GM19452 (cell line): ENCODE measurements around the gene CEBPZOS.

ENCODE experiments used
- ATAC-seq: cut with Tn5 transposase; IDR thresholded peaks from one replicate; pipeline ENCODE4 v1.9.1; 2021; ENCODE audit not compliant: unreplicated experiment

Gene CEBPZOS

DNA sequence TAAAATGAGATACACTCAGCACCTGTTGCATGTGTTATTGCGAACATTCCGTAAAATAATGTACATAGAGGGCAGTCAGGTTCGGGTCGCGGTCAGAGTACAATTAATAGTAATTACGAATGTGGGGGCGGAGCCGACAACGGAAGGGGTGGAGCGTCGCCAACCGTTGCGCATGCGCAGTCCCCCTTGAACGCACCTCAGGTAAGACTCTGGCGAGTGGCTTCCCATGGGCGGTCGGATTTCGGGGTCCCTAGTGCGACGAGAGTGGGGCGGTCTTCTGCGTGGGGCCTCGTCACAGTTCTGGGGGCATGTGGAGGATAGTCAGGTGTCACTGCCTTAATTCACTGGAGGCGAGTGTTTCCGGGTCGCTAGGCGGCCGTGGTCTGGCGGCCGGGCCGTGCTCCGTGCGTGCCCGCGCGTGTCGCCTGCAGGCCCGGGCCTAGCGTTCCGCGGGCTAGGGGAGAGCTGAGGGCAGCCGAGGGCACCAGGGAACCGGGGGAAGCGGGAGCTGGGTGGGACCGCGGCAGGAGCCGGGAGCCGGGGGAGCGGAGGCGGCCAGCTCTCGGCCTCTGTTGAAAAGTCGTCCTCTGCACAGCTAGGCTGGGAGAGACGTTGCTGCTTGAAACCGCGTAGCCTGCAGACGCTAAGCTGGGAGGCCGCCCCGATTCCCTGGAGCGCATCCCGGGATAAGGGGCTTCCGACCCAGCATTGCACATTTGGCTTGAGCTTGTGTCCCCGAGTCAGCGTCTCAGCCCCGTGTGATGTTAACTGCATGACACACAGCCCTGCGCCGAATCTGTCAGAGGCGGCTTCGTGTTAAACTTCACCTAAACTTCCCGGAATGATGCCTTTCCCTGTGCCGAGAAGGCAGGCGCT lies at the start of gene CEBPZOS:
CEBPZOS (plus strand) TSS at position 177 of the 876 bp plus-strand sequence. CDS start 3,209 bp downstream, outside the sequence.
- peak; percentile 71 for ATAC-seq

DNA sequence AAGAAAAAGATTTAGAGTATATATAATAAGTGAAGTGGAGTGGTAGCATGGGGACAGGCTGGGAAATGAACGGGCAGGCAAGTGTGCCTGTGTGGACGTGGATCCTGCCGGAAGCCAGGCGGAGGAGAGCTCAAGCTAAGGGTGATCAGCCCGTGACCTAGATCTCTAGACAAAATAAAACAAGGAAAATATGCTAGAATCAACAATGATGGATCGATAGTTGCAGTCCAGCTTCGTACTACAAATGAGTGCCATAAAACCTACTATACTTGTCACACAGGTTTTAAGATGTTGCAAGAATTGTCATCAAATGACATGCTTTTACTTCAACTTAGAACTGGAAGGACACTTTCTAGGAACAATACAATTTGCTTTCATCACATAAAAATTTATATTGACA lies 48.0 kb upstream of the CEBPZOS start:
- no peak for ATAC-seq

DNA sequence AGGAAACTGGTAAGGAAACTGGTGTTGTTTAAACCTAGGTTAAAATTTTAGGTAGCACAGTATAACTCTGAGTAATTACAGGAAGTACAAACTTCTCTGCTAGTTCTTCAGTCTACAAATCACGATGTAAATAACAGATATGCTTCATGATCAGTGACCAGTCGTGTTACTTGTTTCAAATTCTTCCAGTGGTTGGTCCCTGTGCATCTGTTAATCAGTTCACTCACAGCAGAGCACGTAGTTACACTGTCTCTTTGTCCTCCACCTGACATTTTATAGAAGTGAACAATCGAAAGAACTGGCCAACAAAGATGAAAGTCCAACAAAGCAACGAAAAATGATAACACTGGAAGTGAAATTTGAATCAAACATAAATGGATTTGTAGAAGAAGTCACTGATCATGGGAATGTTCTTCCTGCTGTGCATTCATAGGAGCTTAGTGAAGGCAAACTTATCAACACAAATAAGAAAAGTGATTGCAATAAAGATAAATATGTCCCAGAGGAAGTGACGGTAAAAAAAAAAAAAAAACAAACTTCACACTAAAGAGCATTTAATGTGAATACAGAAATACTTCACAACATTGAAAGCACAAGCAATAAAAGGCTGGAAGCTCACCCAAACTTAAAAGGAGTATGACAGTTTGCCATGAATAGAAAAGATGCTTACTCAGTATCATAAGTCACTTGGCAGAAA lies 46.5 kb upstream of the CEBPZOS start:
- no peak for ATAC-seq

DNA sequence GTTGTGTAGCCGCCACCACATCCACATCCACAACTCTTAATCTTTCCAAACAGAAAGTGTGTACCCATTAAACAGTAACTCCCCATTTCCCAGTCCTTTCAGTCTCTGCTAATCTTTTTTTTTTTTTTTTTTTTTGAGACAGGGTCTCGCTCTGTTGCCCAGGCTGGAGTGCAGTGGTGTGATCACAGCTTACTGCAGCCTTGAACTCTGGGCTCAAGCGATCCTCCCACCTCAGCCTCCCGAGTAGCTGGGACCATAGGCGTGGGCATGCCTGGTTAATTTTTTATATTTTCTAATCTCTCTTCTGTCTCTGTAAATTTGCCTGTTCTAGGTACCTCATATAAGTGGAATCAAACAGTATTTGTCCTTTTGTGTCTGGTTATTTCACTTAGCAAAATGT lies 43.1 kb upstream of the CEBPZOS start:
- ATAC-seq, result no peak

DNA sequence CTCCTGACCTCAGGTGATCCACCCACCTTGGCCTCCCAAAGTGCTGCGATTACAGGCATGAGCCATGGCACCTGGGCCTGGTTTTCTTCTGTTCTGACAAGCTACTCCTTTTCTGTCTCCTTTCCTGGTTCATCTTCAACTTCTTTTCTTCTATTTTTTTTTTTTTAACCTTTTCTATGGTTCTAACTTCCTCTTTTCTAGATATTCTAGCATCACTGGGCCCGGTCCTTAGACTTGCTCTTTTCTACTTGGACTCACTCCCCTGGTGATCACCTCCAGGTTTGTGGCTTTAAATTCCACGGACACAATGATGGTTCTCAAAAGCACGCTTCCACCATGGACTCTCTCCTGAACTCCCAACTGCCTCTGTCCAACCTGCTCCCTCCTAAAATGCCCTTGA lies 41.5 kb upstream of the CEBPZOS start:
- ATAC-seq, result no peak

DNA sequence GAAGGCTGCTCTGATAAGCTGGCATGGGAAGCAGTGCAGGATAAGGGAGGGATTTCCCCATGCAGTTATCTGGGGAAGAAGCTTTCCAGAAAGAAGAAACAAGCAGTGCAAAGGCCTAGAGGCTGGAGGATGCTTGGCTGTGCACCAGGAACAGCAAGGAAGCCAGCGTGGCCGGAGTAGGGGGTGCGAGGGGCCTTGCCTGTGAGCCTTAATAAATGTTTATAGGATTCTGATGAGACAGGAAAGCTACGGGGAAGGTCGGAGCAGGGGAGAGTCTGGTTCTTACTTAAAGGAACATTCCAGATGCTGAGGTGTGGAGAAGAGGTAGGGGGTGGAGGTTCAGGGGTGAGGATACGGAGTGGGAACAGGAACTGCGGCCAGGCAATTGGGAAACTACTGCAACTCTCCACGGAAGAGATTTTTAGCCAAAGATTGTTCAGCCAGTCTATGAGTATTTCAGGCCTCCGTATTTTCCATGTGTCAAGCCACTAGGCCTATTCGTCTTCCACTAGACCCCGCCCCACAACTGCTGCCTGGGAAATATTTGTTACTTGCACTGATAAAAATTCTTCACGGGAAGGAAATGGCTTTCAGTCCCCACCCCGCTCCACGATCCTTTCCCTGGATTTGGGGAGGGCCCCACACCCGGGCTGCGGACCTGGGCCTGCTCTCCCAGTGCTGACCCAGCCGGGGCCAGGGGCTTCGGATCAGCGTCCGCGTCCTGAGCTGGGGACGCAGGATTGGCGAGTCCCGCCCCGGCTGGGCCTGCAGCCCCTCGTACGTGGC lies 40.0 kb upstream of the CEBPZOS start:
- peak; percentile 28 for ATAC-seq

DNA sequence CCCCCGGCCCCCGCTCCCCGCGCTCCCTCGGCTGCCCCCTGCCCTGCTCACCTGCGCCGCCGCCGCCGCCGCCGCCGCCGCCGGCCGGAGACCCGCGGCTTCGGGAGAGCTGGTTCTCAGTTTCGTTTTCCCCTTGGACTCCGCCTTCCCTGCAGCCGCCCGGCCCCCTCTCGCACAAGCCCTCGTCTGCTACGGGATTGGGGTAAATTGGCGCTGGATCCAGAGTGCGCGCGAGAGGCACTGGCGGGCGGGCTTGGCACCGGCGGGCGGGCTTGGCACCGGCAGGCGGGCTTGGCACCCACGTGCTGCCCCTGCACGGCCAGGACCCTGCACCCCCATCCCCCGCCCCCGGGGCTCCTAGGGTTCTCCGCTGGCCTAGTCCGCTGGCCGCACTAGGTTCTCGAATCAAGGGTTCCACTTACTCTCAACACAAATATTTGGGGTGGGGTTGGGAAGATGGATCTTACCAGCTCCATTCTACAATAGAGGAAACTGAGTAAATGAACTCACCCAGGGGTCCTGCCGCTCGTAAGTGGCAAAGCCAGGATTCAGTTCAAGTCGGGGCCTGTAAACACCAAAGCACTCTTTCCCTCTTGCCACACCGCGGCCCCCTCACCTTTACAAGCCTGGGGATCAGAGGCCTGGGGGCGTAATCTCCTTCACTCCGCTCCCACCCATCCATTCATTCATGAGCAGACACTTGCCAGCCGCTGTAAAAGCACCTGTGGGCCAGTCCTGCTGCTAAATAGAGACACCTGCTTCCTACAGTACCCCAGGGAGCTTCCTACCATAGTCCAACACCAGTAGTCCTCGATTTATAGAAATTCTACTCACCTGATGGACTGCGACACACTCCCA lies 39.2 kb upstream of the CEBPZOS start, which contains the start of gene EIF2AK2:
EIF2AK2 (minus strand) TSS at position 124 of the 858 bp plus-strand sequence. CDS start 9,174 bp downstream, outside the sequence.
- peak; percentile 91 for ATAC-seq

DNA sequence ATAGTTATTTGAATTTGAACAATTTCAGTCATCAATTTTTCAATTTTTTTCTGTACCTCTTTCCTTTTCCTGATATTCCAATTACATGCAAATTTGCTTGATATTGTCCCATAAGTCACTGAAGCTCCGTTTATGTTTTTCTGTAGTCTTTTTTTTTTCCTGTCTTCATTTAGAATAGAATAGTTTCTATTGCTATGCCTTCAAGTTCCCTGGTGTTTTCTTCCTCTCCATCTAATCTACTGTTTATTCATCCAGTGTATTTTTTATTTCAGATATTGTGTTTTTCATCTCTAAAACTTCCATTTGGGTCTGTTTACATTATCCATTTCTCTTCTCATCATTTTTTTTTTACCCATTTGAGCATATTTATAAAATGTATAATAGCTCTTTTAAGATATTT lies 31.5 kb upstream of the CEBPZOS start:
- no peak for ATAC-seq

DNA sequence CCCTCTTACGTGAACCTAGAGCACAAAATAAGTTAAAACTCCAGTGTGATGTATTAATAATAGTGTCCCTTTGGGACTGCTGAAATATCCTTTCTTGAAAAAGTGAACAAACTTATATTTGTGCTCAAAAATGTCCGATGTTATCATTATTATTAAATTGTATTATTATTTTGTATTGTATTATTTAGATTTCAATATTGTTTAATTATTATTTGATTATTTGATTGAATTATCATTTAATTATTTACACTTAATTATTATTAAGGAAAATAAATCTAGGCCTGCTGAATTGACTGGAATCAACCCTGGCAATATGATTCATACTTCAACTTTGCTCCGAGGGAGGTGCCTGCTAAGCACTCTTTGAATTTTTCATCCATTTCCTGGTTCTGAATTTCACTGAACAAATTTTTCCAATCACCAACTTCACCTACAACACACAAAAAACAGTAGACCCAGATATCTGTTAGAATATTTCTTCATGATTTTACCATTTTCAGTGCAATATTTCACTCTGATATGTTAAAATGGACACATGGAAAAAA lies 28.6 kb upstream of the CEBPZOS start:
- ATAC-seq, result no peak

DNA sequence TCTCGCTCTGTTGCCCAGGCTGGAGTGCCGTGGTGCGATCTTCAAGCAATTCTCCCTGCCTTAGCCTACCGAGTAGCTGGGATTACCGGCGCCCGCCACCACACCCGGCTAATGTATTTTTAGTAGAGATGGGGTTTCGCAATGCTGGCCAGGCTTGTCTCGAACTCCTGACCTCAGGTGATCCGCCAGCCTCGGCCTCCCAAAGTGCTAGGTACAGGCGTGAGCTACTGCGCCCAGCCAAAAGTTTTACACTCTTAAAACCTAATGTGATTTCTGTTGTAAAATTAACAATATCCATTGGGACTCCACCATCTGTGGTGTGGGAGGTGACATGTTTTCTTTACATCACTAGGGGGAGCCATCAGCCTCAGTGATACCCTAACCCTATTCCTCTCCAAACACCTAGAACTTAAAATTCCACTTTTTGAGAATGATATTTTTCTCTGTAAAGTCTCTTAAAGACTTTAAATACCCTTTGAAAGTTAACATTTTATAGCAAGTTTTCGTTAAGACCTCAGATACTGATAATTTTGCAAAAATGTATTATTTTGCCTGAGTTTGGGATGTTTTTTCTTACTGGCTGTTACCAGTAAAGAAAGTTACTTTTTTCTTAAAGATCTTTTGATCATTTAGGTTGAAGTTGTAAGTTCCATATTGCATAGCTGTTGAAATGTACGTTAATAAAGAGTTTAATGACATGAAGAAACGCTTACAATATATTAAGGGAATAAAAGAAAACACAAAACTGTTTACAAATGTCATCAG lies 27.9 kb upstream of the CEBPZOS start:
- ATAC-seq, result no peak

DNA sequence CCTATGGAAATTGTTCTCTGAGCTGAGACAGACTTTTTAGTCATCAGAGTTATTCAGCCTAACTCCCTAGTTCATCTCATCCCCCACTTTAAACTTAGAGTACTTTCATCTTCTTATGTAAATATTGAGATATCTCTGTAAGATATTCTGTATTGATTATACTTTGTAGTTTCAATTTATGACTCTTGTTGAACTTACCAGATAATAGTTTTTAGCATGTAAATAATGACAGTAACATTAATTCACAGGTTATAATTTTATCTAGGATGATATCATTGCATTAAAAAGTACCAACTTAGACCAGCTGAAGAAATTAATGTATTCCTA lies 24.7 kb upstream of the CEBPZOS start:
- ATAC-seq, result no peak

DNA sequence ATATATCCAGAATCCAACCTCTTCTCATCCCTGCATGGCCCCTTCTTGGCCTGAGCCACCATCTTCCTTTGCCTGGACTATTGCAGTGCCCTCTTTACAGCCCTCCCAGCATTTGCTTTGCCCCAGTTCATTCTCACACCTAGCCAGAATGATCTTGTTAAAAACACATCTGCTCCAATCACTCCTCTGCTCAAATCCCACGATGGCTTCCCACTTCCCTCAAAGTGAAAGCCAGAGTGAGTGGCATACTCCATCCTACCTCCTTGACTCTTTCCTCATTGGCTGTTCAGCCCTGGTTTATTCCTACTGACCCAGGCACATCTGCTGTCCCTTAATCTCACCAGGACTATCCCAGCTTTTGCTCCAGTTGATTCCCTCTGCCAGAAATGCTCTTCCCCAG lies 22.6 kb upstream of the CEBPZOS start:
- ATAC-seq, result no peak

DNA sequence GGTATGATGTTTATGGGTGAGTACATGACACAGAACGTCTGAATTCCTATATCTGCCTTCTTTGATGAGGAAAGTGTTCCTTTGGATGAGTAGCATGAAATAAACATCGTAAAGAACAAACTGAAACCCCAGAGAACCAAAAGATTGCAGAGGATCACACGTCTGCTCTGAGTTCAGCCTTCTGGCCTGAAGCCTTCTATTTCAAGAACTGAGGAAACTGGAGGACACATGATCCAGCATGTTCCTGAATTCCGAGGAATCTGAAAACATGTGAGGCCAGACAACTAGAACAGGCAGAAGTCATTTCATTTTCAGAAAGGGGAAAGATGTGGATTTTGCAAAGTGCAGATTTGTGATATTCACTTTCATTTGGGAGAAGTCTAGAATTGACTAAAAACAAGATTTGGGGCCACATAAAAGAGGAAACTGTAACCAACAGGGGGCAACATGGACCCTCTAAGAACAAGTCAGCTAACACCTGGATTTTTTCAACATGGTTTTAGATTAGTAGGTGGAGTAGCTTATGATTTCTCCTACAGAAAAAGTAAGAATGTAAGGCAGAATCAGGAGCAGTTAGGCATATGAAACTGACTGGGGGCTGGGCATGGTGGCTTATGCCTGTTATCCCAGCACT lies 16.2 kb upstream of the CEBPZOS start:
- ATAC-seq, result no peak

DNA sequence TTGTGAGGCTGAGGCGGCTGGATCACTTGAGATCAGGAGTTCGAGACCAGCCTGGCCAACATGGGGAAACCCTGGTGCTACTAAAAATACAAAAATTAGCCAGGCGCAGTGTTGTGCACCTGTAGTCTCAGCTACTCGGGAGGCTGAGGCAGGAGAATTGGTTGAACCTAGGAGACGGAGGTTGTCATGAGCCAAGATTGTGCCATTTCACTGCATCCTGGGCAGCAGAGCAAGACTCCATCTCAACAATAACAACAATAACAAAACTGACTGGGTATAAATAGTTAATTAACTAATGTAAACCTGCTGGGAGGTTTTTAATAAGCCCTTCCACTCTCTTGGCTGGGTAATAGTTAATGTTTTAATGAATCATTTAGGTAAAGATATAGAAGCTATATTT lies 15.7 kb upstream of the CEBPZOS start:
- no peak for ATAC-seq

DNA sequence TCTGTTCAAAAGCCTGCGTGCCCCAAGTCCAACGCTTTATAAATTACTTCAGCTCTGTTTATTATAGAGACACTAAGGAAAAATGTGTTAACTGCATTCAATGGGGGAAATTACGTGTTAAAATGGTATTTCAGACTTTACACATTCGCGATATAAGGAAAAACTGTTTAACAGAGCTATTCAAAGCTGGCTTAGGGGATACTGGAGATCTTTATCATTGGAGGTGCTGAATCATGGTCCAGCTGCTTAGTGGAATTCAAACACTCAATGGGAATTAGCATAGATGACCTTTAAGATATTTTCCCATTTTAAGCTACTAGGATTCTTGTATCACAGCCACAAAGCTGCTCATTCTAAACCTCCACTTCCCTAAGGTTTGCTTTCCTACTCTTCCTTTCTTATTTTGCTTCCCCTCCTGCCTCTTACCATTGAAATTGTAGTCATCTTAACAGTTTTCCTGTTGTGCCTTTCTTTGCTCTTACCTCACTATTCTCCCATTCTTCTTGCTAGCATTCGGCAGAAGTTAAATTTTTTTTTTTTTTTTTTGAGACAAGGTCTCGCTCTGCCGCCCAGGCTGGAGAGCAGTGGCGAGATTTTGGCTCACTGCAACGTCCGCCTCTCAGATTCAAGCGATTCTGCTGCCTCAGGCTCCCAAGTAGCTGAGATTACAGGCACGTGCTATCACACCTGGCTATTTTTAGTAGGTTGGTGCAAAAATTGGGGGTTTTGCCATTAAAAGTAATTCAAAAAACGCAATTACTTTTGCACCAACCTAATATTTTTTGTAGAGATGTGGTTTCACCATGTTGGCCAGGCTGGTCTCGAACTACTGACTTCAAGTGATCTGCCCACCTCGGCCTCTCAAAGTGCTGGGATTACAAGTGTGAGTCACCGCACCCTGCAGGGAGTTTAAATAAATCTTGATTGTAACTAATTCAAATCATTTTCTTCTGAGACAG lies 14.3 kb upstream of the CEBPZOS start:
- ATAC-seq, result no peak

DNA sequence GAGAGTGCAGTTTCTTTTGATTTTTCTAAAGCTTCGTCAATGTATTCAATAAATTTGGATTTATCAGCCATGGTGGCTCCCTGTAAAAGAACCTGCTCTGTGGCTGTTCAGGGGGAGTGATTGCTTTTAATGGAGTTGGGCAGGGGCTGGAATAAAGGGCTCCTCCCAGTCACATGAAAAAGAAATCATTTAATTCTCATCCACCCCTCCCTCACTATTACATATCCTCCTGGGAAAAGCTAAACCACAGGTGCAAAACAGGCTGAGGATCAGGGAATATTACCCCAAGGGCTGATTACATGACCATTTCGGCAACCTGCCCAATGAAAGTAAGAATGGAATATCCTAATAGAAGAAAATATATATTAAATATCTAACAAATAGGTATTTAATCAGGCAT lies 7.7 kb upstream of the CEBPZOS start, which contains the start of gene SULT6B1:
SULT6B1 (minus strand) TSS at position 101 of the 400 bp plus-strand sequence; CDS start at position 71, 30 bp downstream.
- no peak for ATAC-seq

DNA sequence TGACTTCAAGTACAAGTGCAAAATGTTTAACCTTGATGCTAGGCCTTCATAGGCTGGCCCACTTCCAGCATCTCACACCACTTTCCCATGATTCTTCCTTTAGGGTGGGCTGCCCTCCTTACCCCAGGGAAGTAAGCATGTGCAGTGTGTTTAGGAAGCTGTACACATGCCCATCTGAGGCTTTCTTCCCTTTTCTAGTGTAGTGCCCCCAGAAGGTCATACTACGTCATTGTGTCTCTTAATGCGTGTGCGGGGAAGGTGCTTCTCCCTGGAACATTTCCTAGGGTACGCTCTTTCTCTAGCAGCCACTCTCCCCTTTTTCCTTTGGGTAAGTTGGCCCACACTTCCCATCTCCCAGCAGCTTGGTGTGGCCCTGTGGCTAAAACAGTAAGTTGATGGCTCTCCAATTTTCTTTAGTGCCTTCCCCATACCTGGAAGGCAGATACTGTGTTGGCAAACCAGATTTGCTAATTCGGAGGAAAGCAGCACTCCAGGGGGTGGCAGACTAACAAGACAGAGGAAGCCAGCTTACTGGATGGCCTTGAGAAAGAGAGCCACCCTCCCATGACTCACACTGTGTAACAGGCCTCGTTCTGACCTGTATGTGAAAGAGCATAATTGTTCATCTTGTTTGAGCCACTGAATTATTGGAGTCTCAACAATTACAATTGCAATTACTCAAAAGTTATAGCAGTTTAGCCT lies 6.7 kb upstream of the CEBPZOS start:
- ATAC-seq, result no peak
